ENCODE data around the gene ABCC11. TPM values are rescaled to one million over a fixed set of nuclear protein-coding genes. Genes with fewer than 3 reads are reported as not detected.

ABCC11 gene
- total and polyA plus RNA-seq, 2 of the 13 experiments (the other 11 are each of a cell fraction or from before 2014, with no cell fraction given), result 1.0 to 1.4 TPM

GRCh38 chr16:48137822-48138221 is 109.5 kb downstream of the ABCC11 start:
- Histone ChIP-seq H3K4me1 (ENCODE audit: insufficient read depth, low read length) (no peaks in the 10 kb centered on the region), H3K27me3 (ENCODE audit: control insufficient read depth in 1 of 2, insufficient read depth in 2 of 2, low read length in 2 of 2) (peaks cover 0 to 17% of the 10 kb centered on the region in 2 experiments; a peak in 2 of 5 replicates), H3K79me2 (ENCODE audit: insufficient read depth, low read length) (no peaks in the 10 kb centered on the region), H3K4me2 (ENCODE audit: low read depth, low read length) (no peak overlapping the region), H3K36me3 (replicated peaks in 1 of 2; ENCODE audit: control insufficient read depth in 1 of 2, insufficient read depth in 2 of 2, low read length in 2 of 2) (no peaks in the 10 kb centered on the region), H2AFZ (ENCODE audit: low read length) (no peak overlapping the region), H4K20me1 (ENCODE audit: insufficient read depth, low read length) (no peaks in the 10 kb centered on the region), H3K9ac (ENCODE audit: insufficient read depth, low read depth, low read length) (no peak overlapping the region), H3K27ac (ENCODE audit: extremely low read length, insufficient read depth, low read length) (no peak overlapping the region), H3K9me3 (ENCODE audit: low read length) (no peaks in the 10 kb centered on the region), H3K4me3 (replicated peaks in 1 of 3; ENCODE audit: insufficient read depth in 1 of 3, low read depth in 2 of 3, low read length in 3 of 3) (no peak overlapping the region)
- intact Hi-C loops (cut with micrococcal nuclease; ENCODE audit: unreplicated experiment), result no loop called here
- in situ Hi-C loops (cut with HindIII; ENCODE audit: extremely low pct_ligation_motif_present, low pct_unique_long_range_greater_than_20kb), result no loop called here
- FAIRE-seq (no peak), DNase-seq (ENCODE audit: low spot score) (no peak), ATAC-seq (no peak)
- WGBS (ENCODE audit: low lambda C conversion rate), result 24% methylated on average over 3 of the region's 3 CpGs
- ChIA-PET POLR2A (no interaction called here), CTCF (ENCODE audit: low intra/inter-chr PET ratio, low total read pairs) (no interaction called here)
- no TSS peak for BruUV-seq (replicated peaks)
- TF ChIP-seq ZNF30 (CRISPR knock-in tag; IDR thresholded peaks at IDR 0.05) (no peak), ETV6 (CRISPR knock-in tag; conservative IDR thresholded peaks at IDR 0.05) (no peak), ZNF24 (IDR thresholded peaks at IDR 0.05) (no peak), ZNF550 (CRISPR knock-in tag; IDR thresholded peaks at IDR 0.05; ENCODE audit: borderline replicate concordance) (no peak), FLYWCH1 (CRISPR knock-in tag; IDR thresholded peaks at IDR 0.05) (no peak), YY1 (IDR thresholded peaks at IDR 0.05; ENCODE audit: insufficient read depth, insufficient replicate concordance, low read depth, low read length) (no peak), SMAD3 (CRISPR knock-in tag; IDR thresholded peaks at IDR 0.05) (no peak), PAWR (CRISPR knock-in tag; IDR thresholded peaks at IDR 0.05; ENCODE audit: borderline replicate concordance) (no peak), KAT7 (CRISPR knock-in tag; IDR thresholded peaks at IDR 0.05; ENCODE audit: borderline replicate concordance) (no peak), CREB1 (IDR thresholded peaks at IDR 0.05) (no peak), CREB1 (CRISPR knock-in tag; IDR thresholded peaks at IDR 0.05) (no peak), ZNF274 (CRISPR knock-in tag; IDR thresholded peaks at IDR 0.05) (no peak), TBX3 (IDR thresholded peaks at IDR 0.05; ENCODE audit: borderline replicate concordance) (no peak), ZEB1 (IDR thresholded peaks at IDR 0.05; ENCODE audit: insufficient replicate concordance, low read depth) (no peak), POLR2AphosphoS2 (IDR thresholded peaks at IDR 0.05; ENCODE audit: low read depth, low read length) (no peak), SP4 (CRISPR knock-in tag; IDR thresholded peaks at IDR 0.05) (no peak)

Data from HepG2 (cell line).